ENCODE measurements around the gene IQGAP2. TPM values are rescaled to one million over a fixed set of nuclear protein-coding genes. Genes with fewer than 3 reads are reported as not detected.

The IQGAP2 gene
- total and polyA plus RNA-seq, 2 donors = 20.7 to 33.3 TPM

DNA sequence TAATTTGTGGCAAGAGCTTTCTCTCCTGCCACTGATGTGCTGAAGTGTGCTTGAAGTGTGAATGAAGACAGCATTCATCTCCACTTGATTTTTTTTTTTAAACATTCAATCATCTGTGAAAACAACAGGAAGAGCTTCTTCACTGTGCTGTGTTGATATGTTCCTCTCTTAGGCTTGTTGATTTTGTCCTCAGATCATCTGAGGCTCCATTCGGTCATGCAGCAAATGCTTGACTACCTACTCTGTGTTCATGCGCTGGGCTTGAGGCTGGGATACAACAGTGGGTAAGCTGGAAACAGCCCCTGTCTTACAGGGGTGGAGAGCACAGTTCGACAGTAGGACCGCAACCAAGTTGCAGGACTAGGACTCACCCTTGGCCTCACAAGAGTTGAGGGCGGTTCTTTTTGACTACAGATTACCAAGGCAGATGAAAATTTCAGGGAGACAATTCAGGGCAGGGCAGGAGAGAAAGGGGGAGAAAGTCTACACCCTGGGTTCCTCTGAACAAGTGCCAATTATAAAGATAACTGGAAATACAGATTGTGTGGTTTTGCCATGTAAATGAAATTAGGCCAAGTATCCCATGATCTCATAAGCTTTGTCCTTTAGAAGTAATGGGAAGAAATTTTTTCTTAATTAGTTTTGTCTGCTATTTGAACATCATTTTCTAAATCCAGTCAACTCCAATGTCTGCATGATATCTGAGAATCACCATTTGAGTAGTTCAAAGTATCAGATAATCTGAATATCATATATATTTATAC is 281.9 kb downstream of the IQGAP2 start:
- Histone ChIP-seq H3K27me3 (ENCODE audit: control insufficient read depth in 2 of 2, insufficient read depth in 1 of 2, low read length in 1 of 2) (no peaks in the 10 kb centered on the region), H3K9me3 (ENCODE audit: control insufficient read depth in 2 of 2, insufficient read depth in 1 of 2, low read length in 1 of 2) (no peaks in the 10 kb centered on the region), H3K27ac (ENCODE audit: low read depth in 1 of 2, low read length in 1 of 2) (no peak overlapping the region), H3K36me3 (ENCODE audit: control insufficient read depth in 2 of 2, insufficient read depth in 2 of 2, low read length in 1 of 2) (peaks cover 0 to 3% of the 10 kb centered on the region in 2 donors), H3K4me3 (ENCODE audit: low read length in 2 of 2) (no peak overlapping the region), H3K4me1 (ENCODE audit: control insufficient read depth in 2 of 2, insufficient read depth in 2 of 2, low read length in 2 of 2) (no peaks in the 10 kb centered on the region)
- 97% methylated on average over 5 of the region's 5 CpGs for WGBS
- no peak for DNase-seq (ENCODE audit: low read depth in 6 of 9, low spot score in 9 of 9)

GRCh38 chr5:76685704-76686103 is 282.6 kb downstream of the IQGAP2 start:
- no peak for DNase-seq (ENCODE audit: low read depth in 6 of 9, low spot score in 9 of 9)

GRCh38 chr5:76688212-76688611 is 285.1 kb downstream of the IQGAP2 start:
- Histone ChIP-seq H3K9me3 (ENCODE audit: control insufficient read depth in 2 of 2, insufficient read depth in 1 of 2, low read length in 1 of 2) (no peaks in the 10 kb centered on the region), H3K4me3 (ENCODE audit: low read length in 2 of 2) (no peak overlapping the region), H3K27me3 (ENCODE audit: control insufficient read depth in 2 of 2, insufficient read depth in 1 of 2, low read length in 1 of 2) (no peaks in the 10 kb centered on the region), H3K36me3 (ENCODE audit: control insufficient read depth in 2 of 2, insufficient read depth in 2 of 2, low read length in 1 of 2) (peaks cover 0 to 6% of the 10 kb centered on the region in 2 donors), H3K27ac (ENCODE audit: low read depth in 1 of 2, low read length in 1 of 2) (no peak overlapping the region), H3K4me1 (ENCODE audit: control insufficient read depth in 2 of 2, insufficient read depth in 2 of 2, low read length in 2 of 2) (no peaks in the 10 kb centered on the region)
- 100% methylated on average over 1 of the region's 1 CpG for WGBS
- DNase-seq (ENCODE audit: low read depth in 6 of 9, low spot score in 9 of 9) = no peak

More at GRCh38 chr5:76685704-76686103, 282.6 kb downstream of the IQGAP2 start:
- no peaks in the 10 kb centered on the region for H3K9me3 ChIP-seq (ENCODE audit: control insufficient read depth in 2 of 2, insufficient read depth in 1 of 2, low read length in 1 of 2)
- H3K4me3 ChIP-seq (ENCODE audit: low read length in 2 of 2) = no peak overlapping the region
- no peaks in the 10 kb centered on the region for H3K27me3 ChIP-seq (ENCODE audit: control insufficient read depth in 2 of 2, insufficient read depth in 1 of 2, low read length in 1 of 2)
- H3K36me3 ChIP-seq (ENCODE audit: control insufficient read depth in 2 of 2, insufficient read depth in 2 of 2, low read length in 1 of 2) = peaks cover 0 to 6% of the 10 kb centered on the region in 2 donors
- 97% methylated on average over 3 of the region's 3 CpGs for WGBS
- no peaks in the 10 kb centered on the region for H3K4me1 ChIP-seq (ENCODE audit: control insufficient read depth in 2 of 2, insufficient read depth in 2 of 2, low read length in 2 of 2)
- H3K27ac ChIP-seq (ENCODE audit: low read depth in 1 of 2, low read length in 1 of 2) = no peak overlapping the region

DNA sequence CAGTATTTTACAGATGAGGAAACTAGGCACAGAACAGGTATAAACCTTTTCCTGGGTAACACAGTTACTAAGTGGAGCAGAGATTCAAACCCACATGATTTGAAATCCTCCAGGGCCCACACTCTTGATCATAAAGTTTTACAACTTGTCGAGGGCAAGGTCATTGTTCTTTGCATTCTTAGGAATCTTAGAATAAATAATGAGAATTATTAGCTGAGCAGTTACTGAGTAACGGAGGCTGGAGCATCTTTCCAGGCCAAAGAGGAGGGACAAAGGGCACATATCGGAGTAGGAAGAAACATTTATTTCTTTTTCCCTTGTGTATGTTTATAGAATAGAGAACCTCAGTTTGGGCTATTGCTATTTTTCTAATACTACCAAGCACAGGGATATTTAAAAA is 285.8 kb downstream of the IQGAP2 start:
- peaks cover 0 to 4% of the 10 kb centered on the region in 2 donors for H3K36me3 ChIP-seq (ENCODE audit: control insufficient read depth in 2 of 2, insufficient read depth in 2 of 2, low read length in 1 of 2)
- H3K9me3 ChIP-seq (ENCODE audit: control insufficient read depth in 2 of 2, insufficient read depth in 1 of 2, low read length in 1 of 2) = no peaks in the 10 kb centered on the region
- no peak overlapping the region for H3K27ac ChIP-seq (ENCODE audit: low read depth in 1 of 2, low read length in 1 of 2)
- H3K27me3 ChIP-seq (ENCODE audit: control insufficient read depth in 2 of 2, insufficient read depth in 1 of 2, low read length in 1 of 2) = no peaks in the 10 kb centered on the region
- 96% methylated on average over 3 of the region's 3 CpGs for whole genome bisulfite sequencing
- DNase-seq (ENCODE audit: low read depth in 6 of 9, low spot score in 9 of 9) = no peak
- H3K4me1 ChIP-seq (ENCODE audit: control insufficient read depth in 2 of 2, insufficient read depth in 2 of 2, low read length in 2 of 2) = no peaks in the 10 kb centered on the region
- H3K4me3 ChIP-seq (ENCODE audit: low read length in 2 of 2) = no peak overlapping the region

GRCh38 chr5:76689321-76690036 is 286.4 kb downstream of the IQGAP2 start:
- no peak for DNase-seq (ENCODE audit: low read depth in 6 of 9, low spot score in 9 of 9)
- Histone ChIP-seq H3K4me1 (ENCODE audit: control insufficient read depth in 2 of 2, insufficient read depth in 2 of 2, low read length in 2 of 2) (no peaks in the 10 kb centered on the region), H3K4me3 (ENCODE audit: low read length in 2 of 2) (no peak overlapping the region), H3K9me3 (ENCODE audit: control insufficient read depth in 2 of 2, insufficient read depth in 1 of 2, low read length in 1 of 2) (no peaks in the 10 kb centered on the region), H3K27me3 (ENCODE audit: control insufficient read depth in 2 of 2, insufficient read depth in 1 of 2, low read length in 1 of 2) (no peaks in the 10 kb centered on the region), H3K27ac (ENCODE audit: low read depth in 1 of 2, low read length in 1 of 2) (no peak overlapping the region), H3K36me3 (ENCODE audit: control insufficient read depth in 2 of 2, insufficient read depth in 2 of 2, low read length in 1 of 2) (peaks cover 0 to 4% of the 10 kb centered on the region in 2 donors)
- over 99% methylated on average over 3 of the region's 3 CpGs for WGBS

GRCh38 chr5:76690037-76690679 is 287.1 kb downstream of the IQGAP2 start:
- Histone ChIP-seq H3K27me3 (ENCODE audit: control insufficient read depth in 2 of 2, insufficient read depth in 1 of 2, low read length in 1 of 2) (no peaks in the 10 kb centered on the region), H3K4me1 (ENCODE audit: control insufficient read depth in 2 of 2, insufficient read depth in 2 of 2, low read length in 2 of 2) (no peaks in the 10 kb centered on the region), H3K4me3 (ENCODE audit: low read length in 2 of 2) (no peak overlapping the region), H3K27ac (ENCODE audit: low read depth in 1 of 2, low read length in 1 of 2) (no peak overlapping the region), H3K9me3 (ENCODE audit: control insufficient read depth in 2 of 2, insufficient read depth in 1 of 2, low read length in 1 of 2) (no peaks in the 10 kb centered on the region), H3K36me3 (ENCODE audit: control insufficient read depth in 2 of 2, insufficient read depth in 2 of 2, low read length in 1 of 2) (peaks cover 0 to 4% of the 10 kb centered on the region in 2 donors)
- WGBS = 94% methylated on average over 3 of the region's 3 CpGs
- no peak for DNase-seq (ENCODE audit: low read depth in 6 of 9, low spot score in 9 of 9)

DNA sequence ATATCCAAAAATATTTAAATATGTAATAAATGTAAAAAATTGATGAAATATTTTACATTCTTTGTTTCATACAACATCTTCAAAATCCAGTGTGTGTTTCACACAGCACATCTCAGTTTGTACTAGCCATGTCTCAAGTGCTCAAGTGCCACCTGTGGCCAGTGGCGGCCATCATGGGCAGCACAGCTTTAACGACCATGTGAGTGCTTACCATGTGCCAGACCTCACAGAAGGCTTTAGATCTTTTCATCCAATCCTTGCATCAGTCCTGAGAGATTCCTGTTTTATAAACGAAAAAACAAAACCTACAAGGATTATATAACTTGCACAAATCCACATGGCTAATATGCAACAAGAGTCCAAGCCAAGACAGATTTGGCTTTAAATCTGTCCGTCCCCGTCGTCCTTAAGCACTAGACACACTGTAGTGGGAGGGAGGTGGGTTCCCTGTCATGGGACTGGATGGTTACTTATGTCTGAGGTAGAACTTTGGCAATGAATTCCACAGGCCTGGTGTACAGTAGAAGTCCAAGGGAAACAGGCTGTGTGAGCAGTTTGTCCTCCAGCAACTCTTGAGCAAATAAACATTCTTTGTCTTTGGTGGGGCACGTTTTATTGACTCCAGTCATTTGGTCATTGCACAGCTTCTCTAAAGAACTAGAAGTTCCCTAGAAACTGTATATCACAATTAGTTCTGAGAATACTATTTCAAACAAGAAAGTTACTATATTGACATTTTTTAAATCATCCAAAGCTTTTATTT is 287.8 kb downstream of the IQGAP2 start:
- Histone ChIP-seq H3K27me3 (ENCODE audit: control insufficient read depth in 2 of 2, insufficient read depth in 1 of 2, low read length in 1 of 2) (no peaks in the 10 kb centered on the region), H3K36me3 (ENCODE audit: control insufficient read depth in 2 of 2, insufficient read depth in 2 of 2, low read length in 1 of 2) (peaks cover 0 to 7% of the 10 kb centered on the region in 2 donors), H3K27ac (ENCODE audit: low read depth in 1 of 2, low read length in 1 of 2) (no peak overlapping the region), H3K9me3 (ENCODE audit: control insufficient read depth in 2 of 2, insufficient read depth in 1 of 2, low read length in 1 of 2) (no peaks in the 10 kb centered on the region), H3K4me1 (ENCODE audit: control insufficient read depth in 2 of 2, insufficient read depth in 2 of 2, low read length in 2 of 2) (no peaks in the 10 kb centered on the region), H3K4me3 (ENCODE audit: low read length in 2 of 2) (no peak overlapping the region)
- WGBS = 96% methylated on average over 7 of the region's 7 CpGs
- DNase-seq (ENCODE audit: low read depth in 6 of 9, low spot score in 9 of 9) = no peak

- no peaks in the 10 kb centered on the region for H3K9me3 ChIP-seq (ENCODE audit: control insufficient read depth in 2 of 2, insufficient read depth in 1 of 2, low read length in 1 of 2)
- peaks cover 0 to 13% of the 10 kb centered on the region in 2 donors for H3K36me3 ChIP-seq (ENCODE audit: control insufficient read depth in 2 of 2, insufficient read depth in 2 of 2, low read length in 1 of 2)
- WGBS = 84% methylated on average over 5 of the region's 5 CpGs
- DNase-seq (ENCODE audit: low read depth in 6 of 9, low spot score in 9 of 9) = no peak
- H3K27me3 ChIP-seq (ENCODE audit: control insufficient read depth in 2 of 2, insufficient read depth in 1 of 2, low read length in 1 of 2) = no peaks in the 10 kb centered on the region
- no peaks in the 10 kb centered on the region for H3K4me1 ChIP-seq (ENCODE audit: control insufficient read depth in 2 of 2, insufficient read depth in 2 of 2, low read length in 2 of 2)
- no peak overlapping the region for H3K4me3 ChIP-seq (ENCODE audit: low read length in 2 of 2)
- H3K27ac ChIP-seq (ENCODE audit: low read depth in 1 of 2, low read length in 1 of 2) = no peak overlapping the region
These were observed 288.6 kb downstream of the IQGAP2 start for GRCh38 chr5:76691467-76692273.

All from thymus (tissue), 11 donors.